ENCODE measurements around the gene DMKN.
A peak's percentile ranks its signal among the peaks of the same experiment; 100 is the strongest.

Gene DMKN

GRCh38 chr19:35513628-35514281 is at the start of gene DMKN:
TSS of gene DMKN (minus strand) at chr19:35513649. CDS start at chr19:35513475, 174 bp downstream.
- DNase-seq (ENCODE audit: low read depth, low spot score) = no peak

- DNase-seq (ENCODE audit: low read depth, low spot score) = no peak
Measured at GRCh38 chr19:35562776-35563175, 49.3 kb upstream of the DMKN start.

GRCh38 chr19:35562336-35562735 is 48.9 kb upstream of the DMKN start:
- no peak for DNase-seq (ENCODE audit: low read depth, low spot score)

GRCh38 chr19:35561436-35561835 is 48.0 kb upstream of the DMKN start:
- DNase-seq (ENCODE audit: low read depth, low spot score) = no peak

GRCh38 chr19:35560677-35561076 is 47.2 kb upstream of the DMKN start:
- DNase-seq (ENCODE audit: low read depth, low spot score) = no peak

GRCh38 chr19:35560271-35560670 is 46.8 kb upstream of the DMKN start:
- no peak for DNase-seq (ENCODE audit: low read depth, low spot score)

GRCh38 chr19:35559781-35560180 is 46.3 kb upstream of the DMKN start:
- DNase-seq (ENCODE audit: low read depth, low spot score) = no peak

- no peak for DNase-seq (ENCODE audit: low read depth, low spot score)
Measured at GRCh38 chr19:35559281-35559659, 45.8 kb upstream of the DMKN start.

GRCh38 chr19:35558400-35559280 is 45.2 kb upstream of the DMKN start:
- DNase-seq (ENCODE audit: low read depth, low spot score) = no peak

GRCh38 chr19:35557539-35558399 is 44.3 kb upstream of the DMKN start:
- peak; percentile 64 for DNase-seq (ENCODE audit: low read depth, low spot score)

- DNase-seq (ENCODE audit: low read depth, low spot score) = no peak
Measured at GRCh38 chr19:35556846-35557538, 43.5 kb upstream of the DMKN start.

GRCh38 chr19:35556025-35556590 is 42.7 kb upstream of the DMKN start:
- DNase-seq (ENCODE audit: low read depth, low spot score) = no peak

GRCh38 chr19:35555301-35556005 is 42.0 kb upstream of the DMKN start:
- DNase-seq (ENCODE audit: low read depth, low spot score) = peak; percentile 45

- DNase-seq (ENCODE audit: low read depth, low spot score) = no peak
Measured at GRCh38 chr19:35554076-35554475, 40.6 kb upstream of the DMKN start.

- no peak for DNase-seq (ENCODE audit: low read depth, low spot score)
Measured at GRCh38 chr19:35553385-35554000, 40.0 kb upstream of the DMKN start.

- no peak for DNase-seq (ENCODE audit: low read depth, low spot score)
Measured at GRCh38 chr19:35552534-35553384, 39.3 kb upstream of the DMKN start.

- DNase-seq (ENCODE audit: low read depth, low spot score) = no peak
Measured at GRCh38 chr19:35551091-35551810, 37.8 kb upstream of the DMKN start.

GRCh38 chr19:35549879-35550523 is 36.6 kb upstream of the DMKN start:
- DNase-seq (ENCODE audit: low read depth, low spot score) = no peak
